Measurements from ENCODE around the gene CDH2.

DNA sequence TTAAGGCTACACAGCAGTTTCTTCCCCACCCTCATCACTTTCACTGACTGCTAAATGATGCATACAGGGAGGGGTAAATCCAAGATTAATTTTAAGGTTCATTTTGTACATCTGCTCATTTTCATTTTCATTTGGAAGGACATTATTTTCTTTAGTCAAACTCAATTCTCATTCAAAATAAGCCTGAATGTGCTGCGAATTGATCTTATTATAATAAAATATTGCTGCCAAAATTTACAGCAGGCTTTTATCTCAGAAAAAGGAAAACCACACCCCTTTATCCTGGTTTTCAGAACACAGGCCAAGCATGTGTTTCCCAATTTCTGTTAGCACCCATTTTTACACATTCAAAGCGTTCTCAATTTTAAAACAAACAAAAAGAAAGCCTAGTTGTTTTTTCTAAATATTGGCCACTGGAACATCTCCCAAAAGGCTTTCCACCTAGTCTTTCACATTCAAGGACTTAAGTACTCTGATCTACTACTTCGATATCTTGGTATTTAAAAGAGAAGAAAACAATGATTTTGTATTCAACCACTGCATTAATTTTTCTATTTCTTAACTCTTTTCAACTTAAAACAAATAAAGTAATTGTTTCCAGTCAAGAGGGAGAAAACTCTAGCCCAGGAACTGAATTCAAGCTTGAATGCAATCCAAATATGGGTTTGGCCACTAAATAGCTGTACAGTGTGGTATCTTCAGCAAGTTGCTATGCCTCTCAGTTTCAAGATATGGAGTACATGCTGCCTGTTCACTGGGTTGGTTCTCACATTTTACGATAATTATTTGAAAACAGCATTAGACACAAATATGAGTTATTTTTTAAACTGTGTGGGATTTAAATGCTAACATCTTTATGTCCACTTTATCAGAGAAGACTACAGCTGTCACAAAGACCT is 52.5 kb downstream of the CDH2 start:
- TF ChIP-seq CTCF (IDR thresholded peaks at IDR 0.05; ENCODE audit: poor library complexity, severe bottlenecking): no peak
- TF ChIP-seq RAD21 (conservative IDR thresholded peaks at IDR 0.05): no peak
- TF ChIP-seq MXI1 (conservative IDR thresholded peaks at IDR 0.05; ENCODE audit: poor library complexity, severe bottlenecking): no peak
- no peak for TF ChIP-seq POLR2AphosphoS5 (IDR thresholded peaks at IDR 0.05)
- TF ChIP-seq EZH2 (IDR thresholded peaks at IDR 0.05; ENCODE audit: borderline replicate concordance, insufficient read depth, low read length, poor library complexity, severe bottlenecking): no peak
- TF ChIP-seq TAF1 (IDR thresholded peaks at IDR 0.05; ENCODE audit: low read depth): no peak
